H1 (cell line): Measurements from ENCODE around the gene KIF3B. TPM values are rescaled to one million over a fixed set of nuclear protein-coding genes. Genes with fewer than 3 reads are reported as not detected.

Experiments used
- CTCF ChIA-PET: fragments of 300-600 bp; sonication (Branson Sonifier 250); formaldehyde crosslinking; loops from one replicate; lab custom pipeline; 2021; ENCODE audit not compliant: partially characterized antibody; lab: Charles Lee
- POLR2A ChIA-PET: fragments of 300-600 bp; sonication (Branson Sonifier 250); formaldehyde crosslinking; loops from one replicate; lab custom pipeline; 2021; ENCODE audit warnings: inconsistent platforms; ENCODE audit not compliant: partially characterized antibody; lab: Charles Lee
- DNase-seq, 2 experiments: peaks; one replicate each; pipeline versions ENCODE4 v3.0.0 to v3.0.0-alpha.2; 2010 to 2022; ENCODE audit warnings: low spot score in 2 of 2, low read depth in 1 of 2, mixed read lengths in 1 of 2
- FAIRE-seq: peaks from 2 replicates; lab custom pipeline; 2011; peaks lifted over from hg19 to GRCh38; lab: Jason Lieb, UNC
- H2AFZ ChIP-seq: 2 replicates; pipeline ENCODE4 v1.8.1; 2012; ENCODE audit warnings: low read length, inconsistent platforms
- H2AK5ac ChIP-seq: 2 replicates; pipeline ENCODE4 v1.6.1; 2013; ENCODE audit warnings: low read depth, low read length
- H2BK120ac ChIP-seq: replicated peaks from 2 replicates; pipeline ENCODE3; 2013; ENCODE audit warnings: low read depth, low read length, inconsistent platforms
- H2BK12ac ChIP-seq: 2 replicates; pipeline ENCODE4 v1.6.1; 2013; ENCODE audit warnings: low read depth, low read length
- H2BK15ac ChIP-seq: 2 replicates; pipeline ENCODE4 v1.6.1; 2013; ENCODE audit warnings: low read length
- H2BK20ac ChIP-seq: 2 replicates; pipeline ENCODE4 v1.6.1; 2013; ENCODE audit warnings: low read length
- H2BK5ac ChIP-seq: 2 replicates; pipeline ENCODE4 v1.6.1; 2013; ENCODE audit warnings: low read depth, low read length
- H3K14ac ChIP-seq: 2 replicates; pipeline ENCODE4 v1.6.1; 2013; ENCODE audit warnings: inconsistent platforms; ENCODE audit not compliant: insufficient read length
- H3K18ac ChIP-seq: 2 replicates; pipeline ENCODE4 v1.6.1; 2013; ENCODE audit warnings: low read length; ENCODE audit errors: extremely low read depth
- H3K23ac ChIP-seq: 2 replicates; pipeline ENCODE4 v1.6.1; 2013; ENCODE audit warnings: inconsistent platforms; ENCODE audit not compliant: insufficient read length
- H3K23me2 ChIP-seq: 2 replicates; pipeline ENCODE4 v1.6.1; 2013; ENCODE audit warnings: low read depth, low read length
- H3K27ac ChIP-seq: 2 replicates; pipeline ENCODE4 v1.6.1; 2011; ENCODE audit warnings: low read depth, low read length, inconsistent platforms
- H3K27me3 ChIP-seq, 4 experiments: replicated peaks in 1 of 4; 1 replicate in 1 of 4; 2 replicates in 3 of 4; pipeline versions ENCODE4 v1.6.1 to v1.8.1; 2011 to 2013; ENCODE audit warnings: low read length in 3 of 4, mild to moderate bottlenecking in 3 of 4, inconsistent platforms in 2 of 4, mixed read lengths in 2 of 4, moderate library complexity in 1 of 4; ENCODE audit not compliant: control insufficient read depth in 3 of 4, insufficient read depth in 3 of 4; ENCODE audit errors: extremely low read depth in 1 of 4
- H3K36me3 ChIP-seq, 4 experiments: 2 replicates each; pipeline versions ENCODE4 v1.6.1 to v1.8.1; 2011 to 2013; ENCODE audit warnings: mild to moderate bottlenecking in 4 of 4, low read length in 3 of 4, moderate library complexity in 2 of 4, control low read depth in 1 of 4, inconsistent platforms in 1 of 4; ENCODE audit not compliant: insufficient read depth in 4 of 4, control insufficient read depth in 2 of 4
- H3K4ac ChIP-seq: replicated peaks from 2 replicates; pipeline ENCODE3; 2013; ENCODE audit warnings: low read length, low read depth, mixed read lengths, inconsistent platforms; ENCODE audit not compliant: insufficient read length
- H3K4me1 ChIP-seq, 4 experiments: replicated peaks in 1 of 4; 1 replicate in 1 of 4; 2 replicates in 3 of 4; pipeline versions ENCODE4 v1.6.1 to v1.8.1; 2011 to 2013; ENCODE audit warnings: low read length in 3 of 4, inconsistent platforms in 2 of 4, mixed read lengths in 1 of 4; ENCODE audit not compliant: insufficient read depth in 4 of 4, control insufficient read depth in 3 of 4
- H3K4me2 ChIP-seq, 2 experiments: 2 replicates each; pipeline versions ENCODE4 v1.6.1 to v1.8.1; 2011 to 2013; ENCODE audit warnings: low read depth in 2 of 2, low read length in 2 of 2, control low read depth in 1 of 2, inconsistent platforms in 1 of 2, mild to moderate bottlenecking in 1 of 2; ENCODE audit not compliant: insufficient read depth in 1 of 2
- H3K4me3 ChIP-seq, 4 experiments: fragments of 200-600, 300-600 bp in 1 of 4; sonication (generic), shearing (Covaris generic), sonication (Bioruptor Twin) in 1 of 4; 2 replicates each; pipeline versions ENCODE4 v1.5.1 to v1.8.1; 2011 to 2016; ENCODE audit warnings: low read length in 4 of 4, low read depth in 3 of 4, control low read depth in 2 of 4, inconsistent platforms in 2 of 4, mild to moderate bottlenecking in 2 of 4, mixed read lengths in 1 of 4, moderate library complexity in 1 of 4; ENCODE audit not compliant: insufficient read depth in 2 of 4; ENCODE audit errors: extremely low read depth in 1 of 4
- H3K56ac ChIP-seq: replicated peaks from 2 replicates; pipeline ENCODE3; 2013; ENCODE audit warnings: low read depth, mild to moderate bottlenecking, mixed read lengths, low read length, inconsistent platforms; ENCODE audit not compliant: insufficient read length
- H3K79me1 ChIP-seq: 2 replicates; pipeline ENCODE4 v1.6.1; 2013; ENCODE audit warnings: low read depth, low read length, control low read depth
- H3K79me2 ChIP-seq, 2 experiments: 2 replicates each; pipeline versions ENCODE4 v1.6.1 to v1.8.1; 2012 to 2013; ENCODE audit warnings: low read length in 2 of 2, mild to moderate bottlenecking in 2 of 2, inconsistent platforms in 1 of 2; ENCODE audit not compliant: insufficient read depth in 2 of 2, control insufficient read depth in 1 of 2
- H3K9ac ChIP-seq, 4 experiments: replicated peaks in 1 of 4; 1 replicate in 1 of 4; 2 replicates in 3 of 4; pipeline versions ENCODE4 v1.6.1 to v1.8.1; 2011 to 2013; ENCODE audit warnings: low read depth in 3 of 4, low read length in 3 of 4, control low read depth in 2 of 4, mild to moderate bottlenecking in 2 of 4, moderate library complexity in 2 of 4, inconsistent platforms in 1 of 4; ENCODE audit errors: extremely low read depth in 1 of 4
- H3K9me3 ChIP-seq, 2 experiments: 2 replicates each; pipeline versions ENCODE4 v1.6.1 to v1.8.1; 2012 to 2013; ENCODE audit warnings: mild to moderate bottlenecking in 2 of 2, moderate library complexity in 2 of 2, control low read depth in 1 of 2, inconsistent platforms in 1 of 2, low read depth in 1 of 2, low read length in 1 of 2, mixed read lengths in 1 of 2; ENCODE audit not compliant: insufficient read depth in 2 of 2
- H4K20me1 ChIP-seq, 2 experiments: replicated peaks in 1 of 2; 2 replicates each; pipeline versions ENCODE3 to v1.8.1; 2011 to 2013; ENCODE audit warnings: inconsistent platforms in 2 of 2, low read length in 2 of 2, mild to moderate bottlenecking in 1 of 2; ENCODE audit not compliant: insufficient read depth in 2 of 2, control insufficient read depth in 1 of 2
- H4K5ac ChIP-seq: 2 replicates; pipeline ENCODE4 v1.6.1; 2013; ENCODE audit warnings: low read length, low read depth, mixed read lengths, inconsistent platforms; ENCODE audit not compliant: insufficient read length
- H4K8ac ChIP-seq: 2 replicates; pipeline ENCODE4 v1.8.0; 2013; ENCODE audit warnings: mild to moderate bottlenecking, moderate library complexity, low read length, inconsistent platforms; ENCODE audit not compliant: insufficient read depth; ENCODE audit errors: extremely low read depth
- H4K91ac ChIP-seq: replicated peaks from 2 replicates; pipeline ENCODE3; 2013; ENCODE audit warnings: low read length, mixed read lengths, inconsistent platforms; ENCODE audit not compliant: insufficient read length
- BACH1 ChIP-seq: IDR thresholded peaks from 2 replicates; pipeline ENCODE4 v1.6.1; 2012; ENCODE audit warnings: low read length, improper control_type of control experiment
- BCL11A ChIP-seq, 2 experiments: IDR thresholded peaks; one replicate each; pipeline ENCODE4 v1.6.1; 2011; ENCODE audit warnings: low read depth in 2 of 2, low read length in 2 of 2, mild to moderate bottlenecking in 2 of 2
- CBX5 ChIP-seq: fragments of 300-800, 300-1000 bp; sonication (generic); IDR thresholded peaks from 2 replicates; pipeline ENCODE4 v1.7.1; 2016; ENCODE audit warnings: antibody characterized with exemption, low read length, low read depth
- CHD2 ChIP-seq: IDR thresholded peaks from 2 replicates; pipeline ENCODE4 v1.6.1; 2012; ENCODE audit warnings: low read length, improper control_type of control experiment
- JUND ChIP-seq: IDR thresholded peaks from 2 replicates; pipeline ENCODE4 v1.6.1; 2011; ENCODE audit warnings: mild to moderate bottlenecking, improper control_type of control experiment, low read length
- RAD21 ChIP-seq, 2 experiments: IDR thresholded peaks in 1 of 2; conservative IDR thresholded peaks in 1 of 2; 2 replicates each; pipeline ENCODE4 v1.6.1; 2011; ENCODE audit warnings: low read depth in 2 of 2, low read length in 2 of 2, improper control_type of control experiment in 1 of 2, inconsistent platforms in 1 of 2, mild to moderate bottlenecking in 1 of 2, moderate library complexity in 1 of 2
- SAP30 ChIP-seq: fragments of 300-600 bp; sonication (generic); IDR thresholded peaks from 2 replicates; pipeline ENCODE4 v1.7.1; 2012; ENCODE audit warnings: low read length, moderate library complexity, mild to moderate bottlenecking, inconsistent platforms; ENCODE audit not compliant: insufficient read depth, insufficient replicate concordance
- SP2 ChIP-seq: IDR thresholded peaks from 2 replicates; pipeline ENCODE4 v1.6.1; 2012; ENCODE audit warnings: mild to moderate bottlenecking, low read length, inconsistent platforms
- SUZ12 ChIP-seq: fragments of 200-600 bp; sonication (generic); IDR thresholded peaks from 2 replicates; pipeline ENCODE4 v1.6.1; 2012; ENCODE audit warnings: mild to moderate bottlenecking, inconsistent platforms, low read length, moderate library complexity, mixed read lengths
- TEAD4 ChIP-seq: IDR thresholded peaks from 2 replicates; pipeline ENCODE4 v1.6.1; 2012; ENCODE audit warnings: low read depth, low read length, inconsistent platforms, mixed read lengths
- ZNF274 ChIP-seq: IDR thresholded peaks from 2 replicates; pipeline ENCODE4 v1.7.0; 2012; ENCODE audit warnings: low read length, borderline replicate concordance; ENCODE audit errors: extremely low read depth
- WGBS, 2 experiments: shearing (Covaris generic) in 1 of 2; methylation state at CpG; one replicate each; pipeline versions ENCODE4 v1.1.6 to v1.1.7; 2013 to 2015; ENCODE audit warnings: low lambda C conversion rate in 2 of 2, mixed read lengths in 2 of 2, inconsistent platforms in 1 of 2, low coverage in 1 of 2, missing lambda C conversion rate in 1 of 2; ENCODE audit not compliant: insufficient replicate concordance in 2 of 2, insufficient coverage in 1 of 2, insufficient read length in 1 of 2; ENCODE audit errors: extremely low coverage in 1 of 2, missing lambda C conversion rate in 1 of 2; 5-methylcytosine and 5-hydroxymethylcytosine counted together
- polyA plus RNA-seq, 7 experiments: library from polyadenylated mRNA; depleted of rRNA in 3 of 7; stranded (reverse) in 5 of 7; unstranded in 2 of 7; fragments of >200 nt in 5 of 7; fragments of 200-250 nt in 2 of 7; gene quantifications; 1 replicate in 5 of 7; 2 replicates in 1 of 7; 4 replicates in 1 of 7; pipeline versions ENCODE4 v1.2.1 to v1.2.3, GENCODE V29; 2011 to 2013; ENCODE audit warnings: missing spikeins in 2 of 7, mixed read lengths in 2 of 7
- total RNA-seq: library from RNA; stranded (reverse); fragmentation: NEBNext Ultra II Directional; extraction: Animal tissue kit (Norgen Biotek cat#: 25700); gene quantifications from 2 replicates; pipeline ENCODE4 v1.2.1, GENCODE V29; 2021

KIF3B gene
- total and polyA plus RNA-seq, 2 of the 8 experiments (the other 6 are each of a cell fraction or from before 2014, with no cell fraction given), result 10.1 to 22.4 TPM

DNA sequence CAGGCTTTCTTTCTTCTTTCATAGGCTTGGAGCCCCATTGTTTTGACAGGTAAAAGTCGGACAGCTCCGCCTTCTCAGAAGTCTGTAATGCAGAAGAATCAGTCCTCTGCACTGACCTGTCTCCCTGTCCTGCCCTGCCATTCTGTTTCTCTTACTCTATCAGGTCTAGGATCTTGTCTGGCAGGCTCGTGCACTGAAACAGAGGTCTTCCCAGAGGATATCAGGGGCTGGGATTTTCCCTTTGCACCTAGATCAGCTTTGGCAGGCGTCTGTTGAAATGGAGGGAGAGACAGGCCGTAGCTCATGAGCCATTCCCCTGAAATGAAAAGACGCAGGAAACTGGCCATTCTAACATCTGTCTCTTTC lies 25.0 kb downstream of the KIF3B start:
- Histone ChIP-seq H3K27ac (no peak overlapping the region), H2BK120ac (no peak overlapping the region), H3K56ac (no peak overlapping the region), H2AK5ac (no peak overlapping the region), H2AFZ (no peak overlapping the region), H3K14ac (no peak overlapping the region), H2BK5ac (no peak overlapping the region), H3K18ac (no peak overlapping the region), H3K4ac (no peak overlapping the region), H3K9me3 (no peaks in the 10 kb centered on the region), H3K23ac (no peak overlapping the region), H2BK15ac (no peak overlapping the region), H3K9ac (no peak overlapping the region), H3K23me2 (no peaks in the 10 kb centered on the region), H3K79me1 (no peaks in the 10 kb centered on the region; the same call in 1 of the 2 replicates), H3K27me3 (no peaks in the 10 kb centered on the region), H4K8ac (no peak overlapping the region), H4K91ac (no peak overlapping the region), H3K4me1 (no peaks in the 10 kb centered on the region), H4K20me1 (peaks cover 0 to 9% of the 10 kb centered on the region in 2 experiments), H3K4me3 (no peak overlapping the region), H3K36me3 (no peaks in the 10 kb centered on the region), H2BK20ac (no peak overlapping the region), H4K5ac (no peak overlapping the region), H3K79me2 (no peaks in the 10 kb centered on the region; a peak in 1 of 4 replicates), H3K4me2 (no peak overlapping the region), H2BK12ac (no peak overlapping the region)
- FAIRE-seq (no peak), DNase-seq (no peak)
- POLR2A ChIA-PET, result interaction anchor here (0.8 kb wide), 2 partner anchors 11 to 23 kb away, joined by 3 read pairs; no protein-coding TSS in a partner anchor
- 92% methylated on average over 6 of the region's 6 CpGs; no CpG with 5 or more reads in 1 of the 2 experiments for WGBS, 2 experiments
- CTCF ChIA-PET, result interaction anchor here (1.2 kb wide), 1 partner anchor 37 kb away, joined by 3 read pairs; no protein-coding TSS in a partner anchor
- TF ChIP-seq JUND, result no peak
- no peak for TF ChIP-seq ZNF274
- no peak for TF ChIP-seq SAP30
- no peak for TF ChIP-seq BACH1
- TF ChIP-seq SP2, result no peak
- no peak for TF ChIP-seq CHD2
- TF ChIP-seq TEAD4, result no peak
- TF ChIP-seq SUZ12, result no peak
- no peak for TF ChIP-seq BCL11A (IDR thresholded peaks at IDR 0.05; ENCODE audit: low read depth in 2 of 2, low read length in 2 of 2)
- no peak for TF ChIP-seq CBX5
- no peak for TF ChIP-seq RAD21 (IDR thresholded peaks at IDR 0.05 in 1 of 2, conservative IDR thresholded peaks at IDR 0.05 in 1 of 2; ENCODE audit: low read depth in 2 of 2, low read length in 2 of 2)
